EL (cell line): ENCODE measurements around the gene HIBADH.
"Not testable (repeated sequence)": the region's sequence is repeated elsewhere in the genome, so short reads cannot be mapped to it uniquely, and the experiment has no call there.

Source experiments
- DNase-seq: peaks from one replicate; pipeline ENCODE4 v3.0.0-alpha.2; 2016

HIBADH gene

DNA sequence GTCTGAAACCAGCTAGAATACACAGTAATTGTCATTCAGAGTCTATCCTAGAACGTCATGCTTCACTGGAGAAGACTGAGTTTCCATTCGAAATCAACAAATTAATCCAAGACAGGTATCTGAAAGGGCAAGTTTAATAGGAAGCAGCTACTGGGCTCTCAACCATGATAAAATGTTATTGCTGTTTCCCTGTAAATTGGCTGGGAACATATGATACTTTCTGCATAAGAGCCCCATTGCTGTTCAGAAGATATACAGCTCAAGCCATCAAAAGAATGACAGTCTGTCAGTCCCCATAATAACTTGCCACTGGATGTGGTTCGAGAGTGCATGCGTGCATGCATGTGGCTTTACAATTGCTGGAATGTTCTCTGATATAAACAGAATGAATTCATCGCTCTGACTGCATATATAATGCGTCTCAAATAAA is 129.0 kb downstream of the HIBADH start:
- DNase-seq: no peak

DNA sequence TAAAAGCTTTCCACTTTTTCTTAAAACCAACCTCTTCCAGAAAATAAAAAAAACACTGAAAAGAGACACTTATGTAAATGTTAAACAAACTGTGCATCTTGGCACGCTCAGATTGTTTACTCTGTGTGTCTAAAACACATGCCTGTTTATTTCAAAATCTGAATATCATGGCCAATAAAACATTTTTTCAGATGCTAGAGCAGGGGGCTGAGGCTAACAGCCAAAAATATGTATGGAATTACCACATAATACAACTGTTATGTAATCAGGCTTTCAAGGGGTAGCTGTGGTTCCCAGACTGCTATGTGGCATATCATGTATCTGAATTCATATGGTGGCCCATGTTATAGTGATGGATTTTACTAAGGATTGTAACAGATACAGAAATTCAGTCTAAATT is 130.4 kb downstream of the HIBADH start:
- peak; percentile 16 for DNase-seq

DNA sequence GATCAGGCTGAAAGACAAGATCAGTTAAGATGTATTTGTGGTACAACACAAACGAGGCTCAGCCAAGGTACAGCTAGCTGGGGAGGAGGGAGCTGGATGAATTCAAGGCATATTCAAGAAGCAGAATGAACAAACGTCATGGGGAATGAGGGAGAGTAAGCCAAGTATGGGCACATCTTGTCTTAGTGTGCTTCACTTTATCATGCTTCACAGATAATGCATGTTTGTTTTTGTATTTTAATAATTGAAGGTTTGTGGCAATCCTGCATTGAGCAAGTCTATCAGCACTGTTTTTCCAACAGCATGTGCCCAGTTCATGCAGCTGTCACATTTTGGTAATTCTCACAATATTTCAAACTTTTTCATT is 135.4 kb downstream of the HIBADH start:
- no peak for DNase-seq

DNA sequence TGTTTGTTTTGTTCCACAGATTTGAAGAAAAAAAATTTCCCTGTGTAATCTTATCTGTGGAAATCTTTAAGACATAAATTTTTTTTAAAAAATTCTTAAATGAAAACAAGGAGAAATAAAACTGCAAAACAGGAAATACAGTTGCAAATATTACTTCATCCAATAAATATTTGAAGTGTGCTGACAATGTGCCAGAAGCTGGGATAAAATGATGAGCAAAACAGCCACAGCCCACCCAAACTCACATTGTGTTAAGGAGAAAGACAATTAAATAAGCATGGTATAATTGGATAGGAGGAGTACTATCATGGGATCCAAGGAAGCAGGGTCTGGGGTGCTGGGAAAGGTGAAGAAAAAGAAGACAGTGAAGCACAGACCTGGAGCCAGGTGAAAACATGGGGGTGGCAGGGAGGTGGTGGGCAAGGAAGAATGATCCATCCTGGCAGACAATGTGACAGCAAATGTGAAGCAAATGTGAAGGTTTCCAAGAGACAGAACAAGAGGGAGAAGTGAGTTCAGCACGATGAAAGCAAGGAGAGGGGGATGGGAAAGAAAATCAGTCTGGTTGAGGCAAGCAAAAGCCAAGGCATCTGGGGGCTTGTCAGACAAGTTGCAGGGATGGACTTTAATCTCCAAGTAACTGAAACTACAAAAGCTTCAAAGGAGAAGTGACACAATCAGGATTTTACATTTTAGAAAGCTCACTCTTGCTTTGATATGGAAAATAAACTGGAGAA is 135.9 kb downstream of the HIBADH start:
- DNase-seq: peak; percentile 20

DNA sequence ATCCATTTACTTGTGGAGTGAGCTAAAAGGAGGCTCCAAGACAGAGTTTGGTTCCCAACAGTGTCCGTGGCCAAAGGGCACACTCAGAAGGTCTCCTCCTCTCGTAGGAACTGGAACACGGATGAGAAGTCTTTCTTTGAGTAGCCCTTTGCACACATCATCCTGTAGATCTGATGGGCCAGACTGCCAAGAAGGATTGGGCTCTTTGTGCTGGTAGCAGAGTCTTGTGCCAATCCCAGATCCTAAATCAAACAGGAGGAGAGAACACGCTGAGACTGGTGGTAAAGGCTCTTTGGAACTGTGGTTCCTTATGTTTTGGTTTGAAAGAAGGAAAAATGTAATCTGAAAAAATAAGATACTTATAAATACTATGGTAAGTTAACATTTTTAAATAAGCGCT is 136.6 kb downstream of the HIBADH start:
- no peak for DNase-seq

DNA sequence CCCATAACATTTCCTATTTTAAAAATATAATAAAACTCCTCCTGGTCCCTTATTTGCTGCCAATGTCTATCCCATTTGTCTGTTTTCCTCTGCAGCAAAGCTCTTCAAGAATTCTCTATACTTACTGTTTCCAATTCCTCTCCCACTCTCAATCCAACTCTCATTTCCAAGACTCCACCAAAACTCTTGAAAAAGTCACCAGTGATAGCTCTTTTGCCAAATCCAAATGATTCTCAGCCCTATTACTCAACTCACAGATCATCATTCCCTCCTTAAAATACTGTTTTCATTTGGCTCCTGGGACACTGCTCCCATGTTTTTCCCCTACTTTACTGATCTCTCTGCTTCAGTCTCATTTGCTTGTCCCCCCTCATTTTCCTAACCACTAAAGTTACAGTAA is 139.4 kb downstream of the HIBADH start:
- no peak for DNase-seq

DNA sequence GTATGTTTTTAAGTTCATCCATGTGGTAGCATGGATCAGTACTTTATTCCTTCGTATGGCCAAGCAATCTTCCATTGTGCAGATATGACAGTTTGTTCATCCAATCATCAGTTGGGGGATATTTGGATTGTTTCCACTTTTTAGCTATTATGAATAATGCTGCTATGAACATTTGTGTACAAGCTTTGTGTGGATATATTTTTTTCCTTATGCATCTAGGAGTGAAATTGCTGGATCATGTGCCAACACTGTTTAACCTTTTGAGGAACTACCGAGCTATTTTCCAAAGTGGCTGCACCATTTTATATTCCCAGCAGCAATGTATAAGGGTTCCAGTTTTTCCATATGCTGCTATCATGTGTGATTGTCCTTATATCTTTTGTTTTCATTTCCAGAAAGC is 140.1 kb downstream of the HIBADH start:
- no peak for DNase-seq

DNA sequence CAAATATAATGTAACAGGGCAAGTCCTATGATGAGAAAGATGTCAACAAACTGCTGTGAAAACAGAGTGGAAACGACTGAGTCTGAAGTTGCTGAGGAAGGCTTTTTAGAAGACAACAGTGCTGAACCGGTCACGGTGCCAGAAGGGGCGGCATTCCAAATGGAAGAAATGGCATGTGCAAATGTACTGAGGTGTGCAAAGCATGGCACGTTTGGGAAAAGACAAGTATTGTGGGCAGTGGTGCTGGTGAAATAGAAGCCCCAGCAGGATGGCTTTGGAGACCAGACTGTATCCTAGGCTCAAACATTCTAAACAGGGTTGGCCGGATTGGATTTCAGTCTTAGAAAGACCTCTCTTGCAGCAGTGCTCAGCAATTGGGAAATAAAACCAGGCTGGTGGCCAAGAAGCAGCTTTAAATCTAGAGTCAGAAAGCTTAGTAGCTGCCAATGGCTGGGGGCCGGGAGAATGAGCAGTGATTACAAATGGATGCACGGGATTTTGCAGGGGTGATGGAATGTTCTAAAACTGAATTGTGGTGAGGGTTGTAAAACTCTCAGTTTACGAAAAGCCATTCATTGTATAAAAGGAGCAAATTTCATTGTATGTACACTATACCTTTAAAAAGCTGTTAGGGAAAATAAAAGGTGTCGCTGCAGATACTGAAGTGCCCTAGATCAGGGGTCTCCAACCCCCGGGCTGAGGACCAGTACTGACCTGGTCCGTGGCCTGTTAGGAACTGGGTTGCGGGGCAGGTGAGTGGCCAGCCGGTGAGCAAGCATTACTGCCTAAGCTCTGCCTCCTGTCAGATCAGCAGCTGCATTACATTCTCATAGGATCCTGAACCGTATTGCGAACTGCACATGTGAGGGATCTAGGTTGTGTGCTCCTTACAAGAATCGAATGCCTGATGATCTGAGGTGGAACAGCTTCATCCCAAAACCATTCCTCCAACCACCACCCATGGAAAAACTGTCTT is 141.6 kb downstream of the HIBADH start:
- no peak for DNase-seq

DNA sequence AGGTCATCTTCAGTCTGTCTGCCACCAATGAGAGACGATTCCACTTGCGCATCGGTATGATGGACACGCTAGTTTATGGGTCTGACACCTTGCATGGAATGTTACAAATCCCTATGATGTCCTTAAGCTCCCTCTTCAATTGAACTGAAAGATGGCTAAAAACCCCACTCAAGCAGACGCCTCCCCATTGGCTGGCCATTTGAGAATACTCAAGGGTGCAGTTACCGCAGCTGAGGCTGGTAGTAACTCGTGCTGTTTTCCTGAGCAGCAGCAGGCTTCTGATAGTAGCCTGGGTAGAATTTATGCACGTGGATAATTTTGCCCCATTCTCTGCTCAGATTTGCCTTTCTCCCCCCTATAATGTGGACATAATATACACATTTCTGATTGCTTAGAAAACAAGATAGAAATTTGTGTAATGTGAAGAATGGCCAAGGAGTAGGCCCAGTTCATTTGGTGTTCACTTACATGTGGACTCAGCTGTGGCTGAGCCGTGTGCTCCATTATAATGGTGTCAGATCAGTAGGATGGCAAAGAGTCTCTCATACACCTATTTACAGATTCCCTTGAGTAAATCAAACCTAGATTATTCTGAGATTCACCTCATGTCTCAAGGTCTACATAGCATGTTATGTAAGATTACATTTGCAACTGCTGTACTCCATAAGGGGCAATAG is 142.8 kb downstream of the HIBADH start:
- no peak for DNase-seq

DNA sequence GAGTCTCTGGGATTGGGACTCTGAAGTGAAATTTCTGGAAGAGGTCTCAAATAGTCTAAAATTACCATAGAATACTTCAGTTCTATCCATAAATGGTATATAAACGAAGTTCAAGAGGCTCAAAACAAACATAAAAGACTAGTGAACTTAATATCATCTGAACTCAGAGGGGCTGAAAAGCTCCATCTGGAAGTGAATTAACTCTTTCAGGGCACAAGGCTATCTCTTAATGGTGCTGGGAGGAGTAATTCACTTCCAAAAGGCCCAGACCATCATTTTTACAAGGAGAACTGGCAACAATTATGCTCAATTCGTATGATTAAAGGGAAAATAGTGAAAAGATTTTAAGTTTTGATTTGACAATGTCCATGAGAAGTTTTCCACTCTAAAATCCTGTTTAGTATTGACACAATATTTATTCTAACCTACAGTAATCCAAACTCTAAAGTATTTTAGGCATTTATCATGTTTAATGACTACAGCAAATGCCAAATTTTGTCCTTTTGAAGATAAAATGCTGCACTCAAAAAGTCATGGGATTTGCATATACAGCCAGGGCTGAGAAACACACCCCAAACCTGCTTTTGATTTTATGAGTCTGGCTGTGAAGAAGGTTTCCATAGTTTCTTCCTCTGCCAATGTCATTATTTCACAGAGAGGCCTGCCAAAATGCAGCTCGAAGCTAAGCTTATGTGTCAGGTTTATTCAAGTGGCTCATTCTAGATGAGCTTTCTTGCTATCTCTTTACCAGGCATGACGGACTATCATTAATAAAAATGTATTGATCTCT is 143.9 kb downstream of the HIBADH start:
- DNase-seq: no peak

DNA sequence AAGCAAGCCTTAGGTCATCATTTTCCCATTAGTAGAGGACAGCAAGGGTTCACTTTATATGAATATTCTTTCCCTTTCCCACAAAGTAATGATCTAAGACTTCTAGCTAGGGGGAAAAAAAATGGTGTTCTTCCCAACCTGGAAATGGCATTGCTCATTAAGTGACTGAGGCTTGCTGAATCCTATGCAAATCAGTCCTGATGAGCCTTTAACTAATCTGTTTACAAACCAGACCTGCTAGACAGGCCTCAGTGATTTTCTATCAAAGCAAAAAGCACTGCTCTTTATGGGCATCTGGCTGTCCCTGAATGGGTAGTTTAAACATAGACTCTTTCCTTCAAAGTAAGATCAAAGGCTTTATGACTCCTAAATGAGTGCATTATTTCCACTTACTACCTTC is 146.3 kb downstream of the HIBADH start:
- DNase-seq: no peak

DNA sequence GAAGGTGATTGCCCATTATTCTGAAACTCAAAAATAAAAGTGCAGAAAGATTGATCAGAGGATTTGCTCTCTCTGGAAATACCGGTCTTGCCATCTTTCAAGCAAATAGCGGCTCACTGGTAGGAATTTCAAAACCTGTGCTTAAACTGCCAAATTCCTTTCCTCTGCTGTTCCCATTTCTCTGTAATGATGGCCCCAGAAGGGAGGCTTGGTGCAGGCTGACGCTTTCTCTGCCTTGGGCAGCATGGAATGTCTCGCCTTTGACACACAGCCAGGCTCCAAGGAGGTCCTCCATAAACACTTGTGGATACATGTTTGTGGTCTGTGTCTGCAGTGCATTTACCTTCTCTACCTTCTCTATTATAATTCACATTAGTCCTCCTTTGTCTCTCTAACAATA is 146.8 kb downstream of the HIBADH start:
- no peak for DNase-seq

DNA sequence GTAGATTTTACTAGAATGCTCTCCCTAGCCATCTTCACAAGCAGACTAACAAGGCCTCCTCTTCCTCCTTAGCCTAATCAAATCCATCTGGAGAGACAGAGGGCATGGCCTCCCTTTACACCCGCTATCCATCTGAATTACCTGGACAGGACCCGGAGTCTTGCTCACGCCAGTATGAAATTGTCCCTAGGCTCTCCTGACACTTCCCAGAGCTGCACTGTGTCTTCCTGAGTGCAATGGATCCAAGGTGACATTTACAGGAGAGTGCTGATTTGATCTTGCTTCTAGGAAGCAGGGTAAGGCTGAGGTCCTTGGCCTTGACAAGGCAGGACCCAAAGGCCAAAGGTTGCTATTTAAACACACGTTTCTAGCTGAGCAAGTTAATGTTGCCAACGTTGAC is 147.8 kb downstream of the HIBADH start:
- DNase-seq: no peak

DNA sequence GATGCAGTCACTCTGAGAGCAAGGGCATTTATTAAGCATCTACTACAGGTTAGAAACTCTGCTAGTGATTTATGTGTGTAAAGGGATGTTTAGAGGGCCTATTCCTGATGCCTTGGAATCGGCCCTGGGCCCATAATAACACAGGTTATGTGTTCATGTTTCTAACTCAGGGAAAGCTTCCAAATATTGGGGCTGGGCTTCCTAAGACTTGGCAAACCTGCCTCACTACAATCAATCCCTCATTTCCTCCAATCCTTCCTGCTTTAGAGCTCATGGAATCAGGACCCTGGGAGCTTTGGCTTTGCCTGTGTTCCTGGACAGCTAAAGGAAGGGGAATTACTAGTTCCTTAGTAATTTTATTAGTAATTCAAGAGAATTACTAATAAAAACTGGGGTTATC is 148.8 kb downstream of the HIBADH start:
- DNase-seq: no peak

DNA sequence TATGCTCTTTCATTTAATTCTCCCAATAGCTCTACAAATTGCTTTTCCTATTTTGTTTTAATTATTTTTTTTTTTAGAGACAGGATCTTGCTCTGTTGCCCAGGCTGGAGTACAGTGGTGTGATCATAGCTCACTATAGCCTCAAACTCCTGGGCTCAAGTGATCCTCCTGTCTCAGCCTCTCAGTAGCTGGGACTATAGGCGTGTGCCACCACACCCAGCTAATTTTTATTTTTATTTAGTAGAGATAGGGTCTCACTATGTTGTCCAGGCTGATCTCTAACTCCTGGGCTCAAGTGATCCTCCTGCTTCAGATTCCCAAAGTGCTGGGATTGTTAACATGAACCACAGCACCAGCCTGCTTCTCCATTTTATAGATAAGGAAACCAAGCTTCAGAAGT is 151.3 kb downstream of the HIBADH start:
- not testable (repeated sequence) for DNase-seq

DNA sequence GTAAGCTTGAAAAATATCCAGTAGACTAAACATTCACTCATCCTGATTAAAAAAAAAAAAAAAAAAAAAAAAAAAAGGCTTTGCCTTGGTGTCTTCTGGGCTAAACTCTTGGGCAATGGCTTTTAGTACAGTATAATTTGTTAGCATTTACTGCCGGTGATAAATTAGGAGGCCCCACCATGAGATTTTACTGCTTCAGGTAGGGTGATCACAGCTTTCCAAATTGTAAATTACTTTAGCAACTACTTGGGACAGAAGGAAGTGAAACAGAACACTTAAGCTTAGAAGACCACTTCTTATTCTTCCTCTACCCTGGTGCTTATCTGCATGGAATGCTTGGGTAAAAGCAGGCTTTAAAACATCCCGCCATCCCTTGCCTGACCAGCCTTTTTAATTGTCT is 152.1 kb downstream of the HIBADH start:
- DNase-seq: no peak

DNA sequence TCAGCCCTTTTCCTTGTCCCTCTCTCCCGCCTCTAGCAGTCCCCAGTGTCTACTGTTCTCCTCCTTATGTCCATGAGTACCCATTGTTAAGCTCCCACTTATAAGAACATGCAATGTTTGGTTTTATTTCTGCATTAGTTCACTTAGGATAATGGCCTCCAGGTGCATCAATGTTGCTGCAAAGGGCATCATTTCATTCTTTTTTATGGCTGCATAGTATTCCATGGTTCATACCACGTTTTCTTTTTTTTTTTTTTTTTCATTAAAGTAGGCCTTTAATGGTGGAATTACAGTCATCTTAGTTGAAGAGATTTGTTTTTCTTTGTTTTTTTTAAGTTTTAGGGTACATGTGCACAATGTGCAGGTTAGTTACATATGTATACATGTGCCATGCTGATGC is 160.8 kb downstream of the HIBADH start:
- not testable (repeated sequence) for DNase-seq

DNA sequence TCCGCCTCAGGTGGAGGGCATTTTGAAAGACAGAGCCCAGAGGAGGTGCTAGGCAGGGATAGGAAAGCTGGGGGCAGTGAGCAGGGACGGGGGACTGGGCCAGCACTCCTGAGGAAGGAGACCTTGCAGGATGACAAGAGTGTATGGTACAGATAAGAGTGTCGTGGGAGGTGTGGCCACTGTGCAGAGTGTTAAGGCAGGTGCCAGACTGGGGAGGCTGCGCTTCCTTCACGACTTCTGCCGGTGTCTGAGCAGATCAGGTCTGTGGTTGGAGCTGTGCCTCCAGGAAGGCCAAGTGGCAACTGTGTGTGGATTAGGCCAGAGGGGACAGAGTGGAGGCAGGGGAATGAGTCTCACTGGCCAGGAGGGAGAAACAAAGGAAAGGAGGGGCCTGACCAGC is 161.7 kb downstream of the HIBADH start:
- DNase-seq: no peak

DNA sequence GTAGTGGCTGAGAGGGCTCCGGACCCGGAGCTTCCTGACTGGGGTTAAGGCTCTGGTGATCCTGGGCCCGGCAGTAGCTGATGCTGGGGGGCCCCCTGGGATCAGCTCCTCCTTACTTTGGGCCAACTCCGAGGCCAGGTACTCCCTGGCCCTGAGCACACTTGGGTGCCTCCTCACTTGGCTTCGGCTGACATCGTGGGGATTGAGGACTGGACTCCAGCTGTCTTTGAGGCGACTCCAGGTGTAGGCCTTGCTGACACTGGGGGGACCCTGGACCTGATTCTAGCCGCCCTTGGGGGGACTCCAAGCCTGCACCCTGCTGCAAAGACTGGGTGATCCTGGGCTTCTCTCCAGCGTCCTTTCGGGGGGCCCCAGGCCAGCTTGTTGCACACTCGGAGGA is 170.5 kb downstream of the HIBADH start:
- DNase-seq: no peak

DNA sequence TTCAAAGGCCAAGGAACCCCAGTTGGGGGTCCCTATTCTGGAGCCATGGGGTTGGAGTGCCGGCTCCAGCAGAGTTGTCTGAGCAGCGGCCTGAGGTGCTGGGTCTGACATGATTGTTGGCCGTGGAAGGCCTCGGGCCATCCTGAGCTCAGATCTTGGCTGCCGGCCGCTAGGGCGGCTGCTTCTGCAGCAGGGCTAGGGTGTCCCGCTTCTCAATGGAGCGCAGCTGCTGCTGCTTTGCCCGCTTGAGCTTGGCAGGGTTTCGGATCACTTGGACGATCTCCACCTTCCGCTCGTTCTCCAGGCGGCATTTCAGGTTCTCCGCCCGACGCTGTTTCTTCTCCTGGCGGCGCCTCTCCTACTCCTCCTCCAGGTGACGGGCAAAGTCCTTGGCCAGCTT is 171.1 kb downstream of the HIBADH start:
- no peak for DNase-seq

DNA sequence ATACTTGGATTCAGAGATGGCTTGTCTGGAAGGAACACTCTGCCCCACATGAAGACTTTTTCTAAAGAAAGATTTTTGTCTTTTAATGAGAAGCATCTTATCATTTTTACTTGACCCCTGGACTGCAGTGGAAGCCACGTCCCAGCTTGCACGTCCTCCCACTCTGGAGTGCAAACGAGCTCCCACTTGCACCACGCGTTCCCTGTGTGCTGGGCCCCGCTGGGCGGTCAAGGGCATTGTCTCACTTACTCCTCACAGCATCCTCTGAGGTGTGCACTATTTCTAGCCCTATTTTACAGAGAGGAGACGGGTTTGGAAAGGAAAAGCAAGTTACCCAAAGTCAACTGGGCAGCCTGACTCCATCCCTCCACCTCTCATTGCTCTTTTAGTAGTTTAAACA is 175.2 kb downstream of the HIBADH start:
- DNase-seq: no peak

DNA sequence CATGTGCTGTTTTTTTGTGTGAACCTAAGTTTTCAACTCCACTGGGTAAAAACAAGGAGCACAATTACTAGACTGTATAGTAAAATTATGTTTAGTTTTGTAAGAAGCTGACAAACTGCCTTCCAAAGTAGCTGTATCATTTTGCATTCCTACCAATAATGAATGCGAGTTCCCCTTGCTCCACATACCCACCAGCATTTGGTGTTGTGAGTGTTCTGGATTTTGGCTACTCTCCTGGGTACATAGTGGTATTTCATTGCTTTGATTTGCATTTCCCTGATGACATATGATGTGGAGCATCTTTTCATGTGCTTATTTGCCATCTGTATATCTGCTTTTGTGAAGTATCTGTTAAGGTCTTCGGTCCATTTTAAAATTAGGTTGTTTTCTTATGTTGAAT is 178.2 kb downstream of the HIBADH start:
- DNase-seq: no peak

DNA sequence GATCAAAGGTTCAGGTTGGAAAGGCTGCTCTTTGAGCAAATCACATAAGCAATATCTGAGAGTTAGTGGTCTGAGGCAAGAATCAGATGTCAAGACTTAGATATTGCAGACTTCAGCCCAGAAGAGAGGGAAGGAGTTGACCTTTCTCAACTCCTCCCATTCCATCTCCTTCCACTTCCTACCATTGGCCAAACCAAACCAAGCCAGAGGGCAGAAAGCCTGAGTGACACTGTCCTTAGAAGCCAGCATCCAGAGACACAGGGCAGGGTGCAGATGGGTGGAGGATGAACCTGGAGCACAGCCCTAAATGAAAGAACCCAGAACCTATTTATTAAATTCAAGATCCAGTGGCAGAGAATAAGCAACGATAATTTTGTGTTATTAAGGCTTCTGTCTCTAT is 180.5 kb downstream of the HIBADH start:
- no peak for DNase-seq
